BLaER1 (cell line): ENCODE data around the gene CD36.

Experiments used
- H3K27ac ChIP-seq: shearing (Covaris generic); formaldehyde crosslinking; 2 replicates; pipeline ENCODE4 v1.8.1; 2022
- H3K27me3 ChIP-seq: shearing (Covaris generic); formaldehyde crosslinking; 2 replicates; pipeline ENCODE4 v1.8.1; 2022
- H3K36me3 ChIP-seq: shearing (Covaris generic); formaldehyde crosslinking; 2 replicates; pipeline ENCODE4 v1.8.1; 2022
- H3K4me1 ChIP-seq: shearing (Covaris generic); formaldehyde crosslinking; 2 replicates; pipeline ENCODE4 v1.8.1; 2022
- H3K4me2 ChIP-seq: shearing (Covaris generic); formaldehyde crosslinking; 2 replicates; pipeline ENCODE4 v1.8.1; 2022
- H3K4me3 ChIP-seq: shearing (Covaris generic); formaldehyde crosslinking; 2 replicates; pipeline ENCODE4 v1.8.1; 2022
- H3K9ac ChIP-seq: shearing (Covaris generic); formaldehyde crosslinking; 2 replicates; pipeline ENCODE4 v1.8.1; 2022
- H3K9me3 ChIP-seq: shearing (Covaris generic); formaldehyde crosslinking; 2 replicates; pipeline ENCODE4 v1.8.1; 2022
- H4K20me1 ChIP-seq: shearing (Covaris generic); formaldehyde crosslinking; 2 replicates; pipeline ENCODE4 v1.8.1; 2022
- Cebpa-rat ChIP-seq: shearing (Covaris generic); IDR thresholded peaks from 2 replicates; pipeline ENCODE4 v1.8.1; 2022

The CD36 gene

GRCh38 chr7:80636709-80637108, 1.7 kb upstream of the CD36 start:
- Histone ChIP-seq H4K20me1 (no peaks in the 10 kb centered on the region), H3K9ac (no peak overlapping the region), H3K27ac (no peak overlapping the region), H3K4me3 (no peak overlapping the region), H3K9me3 (no peaks in the 10 kb centered on the region), H3K4me1 (no peaks in the 10 kb centered on the region), H3K27me3 (no peaks in the 10 kb centered on the region), H3K36me3 (no peaks in the 10 kb centered on the region), H3K4me2 (no peak overlapping the region)
- TF ChIP-seq Cebpa-rat, result no peak

- TF ChIP-seq Cebpa-rat, result no peak
- Histone ChIP-seq H3K4me1 (no peaks in the 10 kb centered on the region), H3K4me2 (no peak overlapping the region), H3K4me3 (no peak overlapping the region), H3K27ac (no peak overlapping the region), H3K27me3 (no peaks in the 10 kb centered on the region), H3K36me3 (no peaks in the 10 kb centered on the region), H3K9me3 (no peaks in the 10 kb centered on the region), H4K20me1 (no peaks in the 10 kb centered on the region), H3K9ac (no peak overlapping the region)
Measured at GRCh38 chr7:80637454-80637853, 988 bp upstream of the CD36 start.

- no peak overlapping the region for H3K9ac ChIP-seq
- no peak overlapping the region for H3K4me2 ChIP-seq
- no peak overlapping the region for H3K4me3 ChIP-seq
- no peak for TF ChIP-seq Cebpa-rat
- H3K27me3 ChIP-seq, result no peaks in the 10 kb centered on the region
- no peaks in the 10 kb centered on the region for H3K9me3 ChIP-seq
- H3K27ac ChIP-seq, result no peak overlapping the region
- H3K36me3 ChIP-seq, result no peaks in the 10 kb centered on the region
- no peaks in the 10 kb centered on the region for H3K4me1 ChIP-seq
- H4K20me1 ChIP-seq, result no peaks in the 10 kb centered on the region
Measured at GRCh38 chr7:80639011-80639410, 569 bp downstream of the CD36 start.

GRCh38 chr7:80640846-80641245, 2.4 kb downstream of the CD36 start:
- Histone ChIP-seq H3K4me1 (no peaks in the 10 kb centered on the region), H3K9ac (no peak overlapping the region), H4K20me1 (no peaks in the 10 kb centered on the region), H3K27me3 (no peaks in the 10 kb centered on the region), H3K4me2 (no peak overlapping the region), H3K27ac (no peak overlapping the region), H3K4me3 (no peak overlapping the region), H3K36me3 (no peaks in the 10 kb centered on the region), H3K9me3 (no peaks in the 10 kb centered on the region)
- TF ChIP-seq Cebpa-rat, result no peak

- H3K36me3 ChIP-seq, result no peaks in the 10 kb centered on the region
- no peaks in the 10 kb centered on the region for H3K9me3 ChIP-seq
- no peaks in the 10 kb centered on the region for H3K4me1 ChIP-seq
- no peak overlapping the region for H3K9ac ChIP-seq
- no peak overlapping the region for H3K27ac ChIP-seq
- H3K4me3 ChIP-seq, result no peak overlapping the region
- TF ChIP-seq Cebpa-rat, result no peak
- H4K20me1 ChIP-seq, result no peaks in the 10 kb centered on the region
- no peaks in the 10 kb centered on the region for H3K27me3 ChIP-seq
- H3K4me2 ChIP-seq, result no peak overlapping the region
Measured at GRCh38 chr7:80641548-80641947, 3.1 kb downstream of the CD36 start.

- H3K9me3 ChIP-seq, result no peaks in the 10 kb centered on the region
- H3K4me1 ChIP-seq, result no peaks in the 10 kb centered on the region
- no peaks in the 10 kb centered on the region for H4K20me1 ChIP-seq
- no peak overlapping the region for H3K27ac ChIP-seq
- H3K4me3 ChIP-seq, result no peak overlapping the region
- no peak overlapping the region for H3K4me2 ChIP-seq
- H3K36me3 ChIP-seq, result no peaks in the 10 kb centered on the region
- H3K27me3 ChIP-seq, result no peaks in the 10 kb centered on the region
- no peak overlapping the region for H3K9ac ChIP-seq
- TF ChIP-seq Cebpa-rat, result no peak
Measured at GRCh38 chr7:80642871-80643270, 4.4 kb downstream of the CD36 start.

GRCh38 chr7:80643336-80643915, 5.0 kb downstream of the CD36 start:
- Histone ChIP-seq H3K4me2 (no peak overlapping the region), H4K20me1 (no peaks in the 10 kb centered on the region), H3K27me3 (no peaks in the 10 kb centered on the region), H3K4me3 (no peak overlapping the region), H3K9me3 (no peaks in the 10 kb centered on the region), H3K9ac (no peak overlapping the region), H3K27ac (no peak overlapping the region), H3K36me3 (no peaks in the 10 kb centered on the region), H3K4me1 (no peaks in the 10 kb centered on the region)
- TF ChIP-seq Cebpa-rat, result no peak

- H3K27ac ChIP-seq, result no peak overlapping the region
- no peak overlapping the region for H3K4me2 ChIP-seq
- no peaks in the 10 kb centered on the region for H3K27me3 ChIP-seq
- H3K9ac ChIP-seq, result no peak overlapping the region
- no peaks in the 10 kb centered on the region for H3K4me1 ChIP-seq
- no peak for TF ChIP-seq Cebpa-rat
- no peaks in the 10 kb centered on the region for H3K36me3 ChIP-seq
- no peak overlapping the region for H3K4me3 ChIP-seq
- no peaks in the 10 kb centered on the region for H3K9me3 ChIP-seq
- H4K20me1 ChIP-seq, result no peaks in the 10 kb centered on the region
Measured at GRCh38 chr7:80644054-80644453, 5.6 kb downstream of the CD36 start.

- TF ChIP-seq Cebpa-rat, result no peak
- Histone ChIP-seq H3K9me3 (no peaks in the 10 kb centered on the region), H3K9ac (no peak overlapping the region), H3K36me3 (no peaks in the 10 kb centered on the region), H3K4me1 (no peaks in the 10 kb centered on the region), H3K4me3 (no peak overlapping the region), H3K27ac (no peak overlapping the region), H4K20me1 (no peaks in the 10 kb centered on the region), H3K4me2 (no peak overlapping the region), H3K27me3 (no peaks in the 10 kb centered on the region)
Measured at GRCh38 chr7:80646083-80646865, 7.8 kb downstream of the CD36 start.

GRCh38 chr7:80647436-80647835, 9.0 kb downstream of the CD36 start:
- no peak overlapping the region for H3K27ac ChIP-seq
- H3K4me3 ChIP-seq, result no peak overlapping the region
- no peak for TF ChIP-seq Cebpa-rat
- no peak overlapping the region for H3K9ac ChIP-seq
- no peaks in the 10 kb centered on the region for H3K36me3 ChIP-seq
- no peak overlapping the region for H3K4me2 ChIP-seq
- no peaks in the 10 kb centered on the region for H4K20me1 ChIP-seq
- no peaks in the 10 kb centered on the region for H3K4me1 ChIP-seq
- H3K27me3 ChIP-seq, result no peaks in the 10 kb centered on the region
- H3K9me3 ChIP-seq, result no peaks in the 10 kb centered on the region
